Endothelial cell of umbilical vein (primary cell): ENCODE data around the gene KCNA2.

ENCODE experiments used
- EZH2 ChIP-seq: IDR thresholded peaks from 2 replicates; pipeline ENCODE4 v1.6.1; 2012; ENCODE audit warnings: borderline replicate concordance, low read depth, mild to moderate bottlenecking, moderate library complexity, low read length, inconsistent platforms; ENCODE audit not compliant: severe bottlenecking
- FOS ChIP-seq: IDR thresholded peaks from 2 replicates; pipeline ENCODE4 v1.6.1; 2011; ENCODE audit warnings: mild to moderate bottlenecking, low read length, moderate library complexity, borderline replicate concordance; ENCODE audit not compliant: insufficient read depth
- GATA2 ChIP-seq: IDR thresholded peaks from 2 replicates; pipeline ENCODE4 v1.7.0; 2011; ENCODE audit warnings: low read depth, mild to moderate bottlenecking, moderate library complexity, mixed read lengths, low read length; ENCODE audit not compliant: insufficient read length, insufficient read depth
- JUN ChIP-seq: IDR thresholded peaks from 2 replicates; pipeline ENCODE4 v1.6.1; 2011; ENCODE audit warnings: borderline replicate concordance, low read depth; ENCODE audit not compliant: insufficient read length, insufficient read depth
- MYC ChIP-seq: IDR thresholded peaks from one replicate; pipeline ENCODE4 v1.6.1; 2011; ENCODE audit warnings: mild to moderate bottlenecking, low read depth, low read length
- POLR2A ChIP-seq: IDR thresholded peaks from 2 replicates; pipeline ENCODE4 v1.6.1; 2012; ENCODE audit warnings: low read depth, mild to moderate bottlenecking, control low read depth, low read length
- POLR2AphosphoS5 ChIP-seq: IDR thresholded peaks from 2 replicates; pipeline ENCODE4 v1.6.1; 2012; ENCODE audit warnings: low read depth, mild to moderate bottlenecking, control low read depth, low read length, moderate library complexity; ENCODE audit not compliant: insufficient read depth
- TF ChIP-seq, protein P1 (sequence below), 2 donors: IDR thresholded peaks; 1 replicate in 1 of 2; 2 replicates in 1 of 2; pipeline ENCODE4 v1.5.1; 2011; ENCODE audit warnings: low read length in 2 of 2, mild to moderate bottlenecking in 2 of 2, moderate library complexity in 2 of 2, control low read depth in 1 of 2, inconsistent platforms in 1 of 2, low read depth in 1 of 2; ENCODE audit not compliant: insufficient read depth in 1 of 2; ENCODE audit errors: extremely low read depth in 1 of 2
- TF ChIP-seq, protein P2 (sequence below): IDR thresholded peaks from 2 replicates; pipeline ENCODE4 v1.6.1; 2011; ENCODE audit not compliant: insufficient read depth, insufficient read length

DNA sequence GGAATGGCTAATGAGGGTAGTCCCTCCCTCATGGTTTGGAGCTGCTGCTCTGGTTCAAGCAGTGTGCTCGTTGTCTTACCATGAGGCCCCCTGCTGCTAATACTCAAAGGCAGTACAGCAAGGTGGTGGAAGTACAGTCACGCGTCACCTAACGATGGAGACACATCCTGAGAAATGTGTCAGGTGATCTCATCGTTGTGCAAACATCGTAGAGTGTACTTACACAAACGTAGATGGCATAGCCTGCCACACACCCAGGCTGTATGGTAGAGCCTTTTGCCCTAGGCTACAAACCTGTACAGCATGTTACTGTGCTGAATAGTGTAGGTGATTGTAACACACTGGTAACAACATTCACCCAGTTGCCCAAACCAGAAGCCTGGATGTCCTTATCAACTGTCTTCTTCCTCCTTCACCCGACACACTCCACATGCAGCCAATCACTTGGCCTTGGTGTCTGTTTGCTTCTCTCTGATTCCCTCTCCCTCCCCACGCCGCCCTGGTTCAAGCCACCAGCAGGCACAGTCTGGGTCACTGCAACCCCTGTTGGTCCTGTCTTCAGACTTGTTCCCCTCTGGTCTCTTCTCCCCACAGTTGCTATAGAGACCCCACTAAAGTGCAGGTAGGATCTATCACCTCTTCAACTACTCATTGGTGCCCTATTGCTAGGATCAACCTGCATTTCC lies 6.0 kb upstream of the KCNA2 start:
- TF ChIP-seq EZH2: no peak
- TF ChIP-seq, protein P1, sequence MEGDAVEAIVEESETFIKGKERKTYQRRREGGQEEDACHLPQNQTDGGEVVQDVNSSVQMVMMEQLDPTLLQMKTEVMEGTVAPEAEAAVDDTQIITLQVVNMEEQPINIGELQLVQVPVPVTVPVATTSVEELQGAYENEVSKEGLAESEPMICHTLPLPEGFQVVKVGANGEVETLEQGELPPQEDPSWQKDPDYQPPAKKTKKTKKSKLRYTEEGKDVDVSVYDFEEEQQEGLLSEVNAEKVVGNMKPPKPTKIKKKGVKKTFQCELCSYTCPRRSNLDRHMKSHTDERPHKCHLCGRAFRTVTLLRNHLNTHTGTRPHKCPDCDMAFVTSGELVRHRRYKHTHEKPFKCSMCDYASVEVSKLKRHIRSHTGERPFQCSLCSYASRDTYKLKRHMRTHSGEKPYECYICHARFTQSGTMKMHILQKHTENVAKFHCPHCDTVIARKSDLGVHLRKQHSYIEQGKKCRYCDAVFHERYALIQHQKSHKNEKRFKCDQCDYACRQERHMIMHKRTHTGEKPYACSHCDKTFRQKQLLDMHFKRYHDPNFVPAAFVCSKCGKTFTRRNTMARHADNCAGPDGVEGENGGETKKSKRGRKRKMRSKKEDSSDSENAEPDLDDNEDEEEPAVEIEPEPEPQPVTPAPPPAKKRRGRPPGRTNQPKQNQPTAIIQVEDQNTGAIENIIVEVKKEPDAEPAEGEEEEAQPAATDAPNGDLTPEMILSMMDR (IDR thresholded peaks at IDR 0.05; ENCODE audit: extremely low read depth in 1 of 2, insufficient read depth in 1 of 2, low read depth in 1 of 2, low read length in 2 of 2): no peak
- TF ChIP-seq, protein P2, sequence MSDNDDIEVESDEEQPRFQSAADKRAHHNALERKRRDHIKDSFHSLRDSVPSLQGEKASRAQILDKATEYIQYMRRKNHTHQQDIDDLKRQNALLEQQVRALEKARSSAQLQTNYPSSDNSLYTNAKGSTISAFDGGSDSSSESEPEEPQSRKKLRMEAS: no peak
- TF ChIP-seq POLR2AphosphoS5: no peak
- TF ChIP-seq JUN: no peak
- TF ChIP-seq MYC: no peak
- no peak for TF ChIP-seq GATA2
- no peak for TF ChIP-seq POLR2A
- no peak for TF ChIP-seq FOS
